HuH-7 (cell line): ENCODE data around the gene NANS.
"Not testable (repeated sequence)": the region's sequence is repeated elsewhere in the genome, so short reads cannot be mapped to it uniquely, and the experiment has no call there.

Experiments
- DNase-seq: peaks from one replicate; pipeline ENCODE4 v3.0.0; 2011; ENCODE audit warnings: low spot score

Gene NANS

GRCh38 chr9:98078895-98079294, 22.4 kb downstream of the NANS start:
- no peak for DNase-seq

- DNase-seq: no peak
These were observed 23.8 kb downstream of the NANS start for GRCh38 chr9:98080326-98080725.

- DNase-seq: no peak
These were observed 24.2 kb downstream of the NANS start for GRCh38 chr9:98080780-98081179.

GRCh38 chr9:98081477-98082219, 25.1 kb downstream of the NANS start:
- no peak for DNase-seq

GRCh38 chr9:98083061-98083501, 26.5 kb downstream of the NANS start:
- DNase-seq: no peak

GRCh38 chr9:98083566-98084183, 27.1 kb downstream of the NANS start:
- no peak for DNase-seq

GRCh38 chr9:98084396-98084795, 27.9 kb downstream of the NANS start:
- DNase-seq: no peak

GRCh38 chr9:98085058-98085457, 28.5 kb downstream of the NANS start:
- no peak for DNase-seq

GRCh38 chr9:98085944-98086343, 29.4 kb downstream of the NANS start:
- DNase-seq: no peak

- DNase-seq: no peak
These were observed 29.9 kb downstream of the NANS start for GRCh38 chr9:98086461-98086860.

GRCh38 chr9:98087420-98088354, 31.2 kb downstream of the NANS start:
- no peak for DNase-seq

- DNase-seq: not testable (repeated sequence)
These were observed 34.1 kb downstream of the NANS start for GRCh38 chr9:98090674-98091073.

GRCh38 chr9:98091735-98092612, 35.4 kb downstream of the NANS start:
- DNase-seq: no peak

- no peak for DNase-seq
These were observed 36.0 kb downstream of the NANS start for GRCh38 chr9:98092613-98092931.

- no peak for DNase-seq
These were observed 37.8 kb downstream of the NANS start for GRCh38 chr9:98094316-98094715.

- no peak for DNase-seq
These were observed 38.3 kb downstream of the NANS start for GRCh38 chr9:98094851-98095250.

GRCh38 chr9:98095401-98095800, 38.9 kb downstream of the NANS start:
- DNase-seq: no peak

GRCh38 chr9:98096091-98096490, 39.6 kb downstream of the NANS start:
- no peak for DNase-seq

- no peak for DNase-seq
These were observed 41.3 kb downstream of the NANS start for GRCh38 chr9:98097836-98098235.

- no peak for DNase-seq
These were observed 42.8 kb downstream of the NANS start for GRCh38 chr9:98099346-98099745.

- no peak for DNase-seq
These were observed 43.4 kb downstream of the NANS start for GRCh38 chr9:98099898-98100297.

GRCh38 chr9:98100456-98100855, 43.9 kb downstream of the NANS start:
- DNase-seq: no peak
